ENCODE data around the gene HDAC7. TPM values are rescaled to one million over a fixed set of nuclear protein-coding genes. Genes with fewer than 3 reads are reported as not detected.
"Not testable (repeated sequence)": the region's sequence is repeated elsewhere in the genome, so short reads cannot be mapped to it uniquely, and the experiment has no call there.

The HDAC7 gene
- total RNA-seq, 6 experiments from 2014 or later = 104 to 120 (median 108) TPM

DNA sequence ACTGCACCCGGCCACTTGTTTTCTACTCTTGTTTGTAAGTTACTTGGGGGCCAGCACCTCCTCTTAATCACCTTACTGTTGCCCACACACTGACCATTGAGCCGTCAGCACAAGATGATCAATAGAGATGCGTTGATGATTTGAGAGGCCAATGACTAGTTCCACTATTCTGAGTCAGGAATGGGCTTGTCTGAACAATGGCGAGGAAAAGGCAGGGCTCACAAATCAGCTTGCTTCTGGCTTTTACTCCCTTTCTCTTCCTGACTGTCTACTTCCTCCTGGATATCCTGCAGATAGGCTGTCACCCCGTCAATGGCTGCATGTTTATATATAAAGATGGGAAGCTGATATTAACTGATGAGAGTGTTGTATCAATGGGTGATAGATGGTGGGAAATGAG, 29.1 kb upstream of the HDAC7 start:
- peaks cover 7% of the 10 kb centered on the region; the same call in 1 of the 2 replicates for H3K4me1 Mint-ChIP-seq (ENCODE audit: low read depth)
- TF ChIP-seq, protein P1, sequence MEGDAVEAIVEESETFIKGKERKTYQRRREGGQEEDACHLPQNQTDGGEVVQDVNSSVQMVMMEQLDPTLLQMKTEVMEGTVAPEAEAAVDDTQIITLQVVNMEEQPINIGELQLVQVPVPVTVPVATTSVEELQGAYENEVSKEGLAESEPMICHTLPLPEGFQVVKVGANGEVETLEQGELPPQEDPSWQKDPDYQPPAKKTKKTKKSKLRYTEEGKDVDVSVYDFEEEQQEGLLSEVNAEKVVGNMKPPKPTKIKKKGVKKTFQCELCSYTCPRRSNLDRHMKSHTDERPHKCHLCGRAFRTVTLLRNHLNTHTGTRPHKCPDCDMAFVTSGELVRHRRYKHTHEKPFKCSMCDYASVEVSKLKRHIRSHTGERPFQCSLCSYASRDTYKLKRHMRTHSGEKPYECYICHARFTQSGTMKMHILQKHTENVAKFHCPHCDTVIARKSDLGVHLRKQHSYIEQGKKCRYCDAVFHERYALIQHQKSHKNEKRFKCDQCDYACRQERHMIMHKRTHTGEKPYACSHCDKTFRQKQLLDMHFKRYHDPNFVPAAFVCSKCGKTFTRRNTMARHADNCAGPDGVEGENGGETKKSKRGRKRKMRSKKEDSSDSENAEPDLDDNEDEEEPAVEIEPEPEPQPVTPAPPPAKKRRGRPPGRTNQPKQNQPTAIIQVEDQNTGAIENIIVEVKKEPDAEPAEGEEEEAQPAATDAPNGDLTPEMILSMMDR (IDR thresholded peaks at IDR 0.05) = no peak
- no peak overlapping the region for H3K4me3 Mint-ChIP-seq
- H3K9me3 Mint-ChIP-seq = no peaks in the 10 kb centered on the region
- H3K27ac Mint-ChIP-seq = no peak overlapping the region
- H3K27me3 Mint-ChIP-seq (ENCODE audit: insufficient read depth) = no peaks in the 10 kb centered on the region; the same call in none of the 2 replicates
- H3K36me3 Mint-ChIP-seq (ENCODE audit: low read depth) = no peaks in the 10 kb centered on the region
- DNase-seq = no peak

DNA sequence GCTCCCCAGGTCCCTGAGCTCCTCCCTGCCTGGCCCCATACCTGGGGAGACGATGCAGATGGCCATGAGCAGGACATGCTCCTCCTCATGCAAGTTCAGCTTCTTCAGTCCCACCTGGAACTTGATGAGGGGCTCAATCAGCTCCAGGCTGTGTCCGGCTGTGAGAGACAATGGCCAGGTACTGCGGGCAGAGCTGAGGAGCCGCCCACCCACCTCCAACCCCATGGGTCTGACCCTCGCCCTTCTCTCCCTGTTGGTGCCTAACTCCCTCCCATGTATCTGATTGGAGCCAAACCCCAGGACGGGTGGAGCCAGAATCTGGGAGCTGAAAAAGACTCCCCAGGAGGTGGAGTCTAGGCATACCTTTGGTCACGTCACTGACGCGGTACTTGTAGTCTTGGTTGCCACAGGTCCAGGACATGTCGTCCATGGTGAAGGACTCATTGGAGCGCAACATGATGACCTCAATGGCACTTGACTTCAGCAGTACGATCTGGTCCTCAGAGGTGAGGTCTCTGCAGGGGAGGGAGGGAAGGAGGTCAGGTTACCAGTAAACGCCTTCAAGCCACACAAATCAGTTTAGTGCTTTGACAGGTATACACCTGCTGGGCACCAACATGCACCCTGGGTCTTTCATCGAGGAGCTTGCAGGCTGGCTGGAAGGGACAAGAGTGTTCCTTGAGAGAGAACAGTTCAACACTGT, 26.7 kb upstream of the HDAC7 start:
- peaks cover 21% of the 10 kb centered on the region for H3K4me1 Mint-ChIP-seq (ENCODE audit: low read depth)
- no peaks in the 10 kb centered on the region for H3K9me3 Mint-ChIP-seq
- H3K27ac Mint-ChIP-seq = no peak overlapping the region
- no peaks in the 10 kb centered on the region for H3K36me3 Mint-ChIP-seq (ENCODE audit: low read depth)
- no peaks in the 10 kb centered on the region; the same call in none of the 2 replicates for H3K27me3 Mint-ChIP-seq (ENCODE audit: insufficient read depth)
- no peak for DNase-seq
- TF ChIP-seq, protein P1 (IDR thresholded peaks at IDR 0.05) = no peak
- no peak overlapping the region for H3K4me3 Mint-ChIP-seq

DNA sequence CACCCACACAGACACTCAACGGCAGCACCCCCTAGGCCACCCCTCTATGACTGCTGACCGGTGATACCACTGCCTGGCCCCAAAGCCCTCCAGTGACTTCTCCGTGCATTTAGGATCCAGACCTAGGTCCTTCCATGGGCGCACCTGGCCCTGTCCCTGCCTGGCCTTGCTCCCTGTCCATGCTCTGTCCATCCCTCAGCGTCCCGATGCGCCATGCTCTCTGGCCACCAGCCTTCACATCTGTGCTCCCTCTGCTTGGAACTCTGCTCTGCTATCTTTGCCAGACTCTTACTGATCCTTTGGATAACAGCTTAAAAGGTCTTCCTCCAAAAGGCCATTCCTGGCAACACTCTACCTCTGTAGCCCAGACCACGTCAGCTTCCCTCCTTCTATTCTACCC, 25.4 kb upstream of the HDAC7 start:
- no peak for DNase-seq

DNA sequence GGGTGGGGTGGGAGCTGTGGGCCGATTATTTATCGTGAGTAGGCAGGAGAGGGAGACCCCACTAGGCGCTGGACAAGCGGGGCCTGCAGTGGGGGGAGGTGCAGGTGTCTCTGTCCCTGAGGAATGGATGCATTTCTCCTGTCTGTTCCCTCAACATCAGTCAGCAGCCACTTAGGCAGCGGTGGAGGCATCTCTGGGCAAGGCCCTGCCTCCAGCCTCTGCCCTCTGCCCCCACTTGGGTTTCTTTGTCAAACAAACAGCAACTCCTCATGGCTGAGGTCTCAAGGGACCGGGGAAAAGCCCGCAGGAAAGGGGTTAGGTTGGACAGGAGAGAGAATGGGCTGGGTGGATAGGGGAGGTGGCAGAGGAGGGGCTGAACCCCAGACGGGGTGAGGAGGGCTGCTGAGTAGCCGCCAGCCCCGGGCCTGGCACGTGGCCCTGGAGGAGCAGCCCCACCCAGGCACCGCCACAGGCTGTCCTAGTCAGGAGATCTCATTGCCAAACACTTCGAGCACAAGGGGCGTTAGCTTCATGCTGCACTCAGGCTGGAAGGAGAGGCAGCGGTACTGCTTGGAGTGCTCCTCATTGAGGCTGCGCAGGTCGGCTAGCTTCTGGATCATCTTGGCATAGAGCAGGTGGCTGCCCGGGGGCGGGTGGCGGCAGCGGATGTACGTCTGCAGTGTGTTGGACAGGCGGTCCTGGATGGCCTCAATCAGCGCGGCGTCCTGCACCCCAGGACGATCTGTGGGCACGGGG, 24.7 kb upstream of the HDAC7 start:
- no peak for DNase-seq
- H3K36me3 Mint-ChIP-seq (ENCODE audit: low read depth) = no peaks in the 10 kb centered on the region
- no peaks in the 10 kb centered on the region; the same call in 1 of the 2 replicates for H3K27me3 Mint-ChIP-seq (ENCODE audit: insufficient read depth)
- TF ChIP-seq, protein P1 (IDR thresholded peaks at IDR 0.05) = no peak
- no peak overlapping the region for H3K4me3 Mint-ChIP-seq
- H3K27ac Mint-ChIP-seq = no peak overlapping the region
- peaks cover 16% of the 10 kb centered on the region for H3K4me1 Mint-ChIP-seq (ENCODE audit: low read depth)
- no peaks in the 10 kb centered on the region for H3K9me3 Mint-ChIP-seq

More for the DNA sequence above, 25.4 kb upstream of the HDAC7 start:
- Mint-ChIP-seq H3K4me3 (no peak overlapping the region), H3K27ac (no peak overlapping the region), H3K4me1 (ENCODE audit: low read depth) (peaks cover 16% of the 10 kb centered on the region), H3K9me3 (no peaks in the 10 kb centered on the region), H3K27me3 (ENCODE audit: insufficient read depth) (no peaks in the 10 kb centered on the region; the same call in 1 of the 2 replicates), H3K36me3 (ENCODE audit: low read depth) (no peaks in the 10 kb centered on the region)
- TF ChIP-seq, protein P1 (IDR thresholded peaks at IDR 0.05) = no peak

DNA sequence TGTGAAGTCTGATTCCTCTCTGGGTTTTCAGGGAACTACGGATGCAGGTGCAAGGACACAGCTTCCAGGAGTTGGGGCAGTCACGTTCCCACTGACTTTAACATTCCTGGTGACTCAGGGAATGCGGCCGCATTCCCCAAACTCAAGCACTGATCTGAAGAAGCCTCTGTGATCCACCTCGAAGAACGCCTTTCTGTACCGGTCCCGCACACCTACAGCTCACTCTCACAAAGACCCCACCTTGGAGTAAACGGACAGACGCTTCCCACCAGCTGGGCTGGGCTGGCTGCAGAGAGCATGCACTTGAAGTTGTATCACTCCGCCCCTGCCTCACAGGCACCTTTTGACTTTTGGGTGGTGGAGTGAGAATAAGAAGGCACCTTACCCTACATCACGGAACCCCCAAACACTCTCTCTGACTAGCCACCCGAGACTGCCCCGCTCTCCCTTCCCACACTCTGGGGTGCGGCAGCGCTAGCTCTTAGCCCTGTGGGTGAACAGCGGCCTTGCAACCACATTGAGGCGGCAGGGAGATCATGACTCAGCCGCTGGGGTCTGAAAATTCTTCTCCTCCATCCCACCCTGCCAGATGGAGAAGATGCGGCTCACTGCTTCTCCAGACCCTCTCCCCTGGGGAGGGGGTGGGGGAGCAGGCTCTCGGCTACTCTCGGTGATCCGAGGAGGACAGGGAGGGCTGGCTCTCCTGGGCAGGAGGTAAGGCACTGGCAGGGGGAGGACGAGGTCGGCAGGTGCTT, 23.7 kb upstream of the HDAC7 start:
- Mint-ChIP-seq H3K27ac (no peak overlapping the region), H3K36me3 (ENCODE audit: low read depth) (no peaks in the 10 kb centered on the region), H3K9me3 (no peaks in the 10 kb centered on the region), H3K4me1 (ENCODE audit: low read depth) (peaks cover 16% of the 10 kb centered on the region), H3K27me3 (ENCODE audit: insufficient read depth) (no peaks in the 10 kb centered on the region; the same call in 1 of the 2 replicates), H3K4me3 (no peak overlapping the region)
- TF ChIP-seq, protein P1 (IDR thresholded peaks at IDR 0.05) = no peak
- DNase-seq = no peak

DNA sequence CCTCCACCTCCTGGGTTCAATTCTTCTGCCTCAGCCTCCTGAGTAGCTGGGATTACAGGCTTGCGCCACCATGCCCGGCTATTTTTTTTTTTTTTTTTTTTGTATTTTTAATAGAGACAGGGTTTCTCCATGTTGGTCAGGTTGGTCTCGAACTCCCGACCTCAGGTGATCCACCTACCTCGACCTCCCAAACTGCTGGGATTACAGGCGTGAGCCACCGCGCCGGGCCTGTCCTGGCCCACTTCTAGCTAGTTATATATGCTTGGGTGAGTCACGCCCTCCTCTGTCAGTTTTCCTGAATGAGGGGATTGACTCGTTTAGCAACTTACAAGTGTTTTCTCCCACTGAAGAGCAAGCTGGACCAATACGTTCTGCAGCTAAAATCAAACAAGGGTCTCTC, 22.8 kb upstream of the HDAC7 start:
- peaks cover 20% of the 10 kb centered on the region for H3K4me1 Mint-ChIP-seq (ENCODE audit: low read depth)
- H3K9me3 Mint-ChIP-seq; DNase-seq; H3K27ac Mint-ChIP-seq; H3K4me3 Mint-ChIP-seq; H3K27me3 Mint-ChIP-seq (ENCODE audit: insufficient read depth); H3K36me3 Mint-ChIP-seq (ENCODE audit: low read depth): not testable (repeated sequence)

All from HFFc6 (cell line).